HG03045 (cell line): ENCODE data around the gene ZBTB7B.

Source experiments
- ATAC-seq: cut with Tn5 transposase; IDR thresholded peaks from one replicate; pipeline ENCODE4 v1.9.1; 2021; ENCODE audit warnings: mild to moderate bottlenecking, moderate library complexity; ENCODE audit not compliant: unreplicated experiment

The ZBTB7B gene

DNA sequence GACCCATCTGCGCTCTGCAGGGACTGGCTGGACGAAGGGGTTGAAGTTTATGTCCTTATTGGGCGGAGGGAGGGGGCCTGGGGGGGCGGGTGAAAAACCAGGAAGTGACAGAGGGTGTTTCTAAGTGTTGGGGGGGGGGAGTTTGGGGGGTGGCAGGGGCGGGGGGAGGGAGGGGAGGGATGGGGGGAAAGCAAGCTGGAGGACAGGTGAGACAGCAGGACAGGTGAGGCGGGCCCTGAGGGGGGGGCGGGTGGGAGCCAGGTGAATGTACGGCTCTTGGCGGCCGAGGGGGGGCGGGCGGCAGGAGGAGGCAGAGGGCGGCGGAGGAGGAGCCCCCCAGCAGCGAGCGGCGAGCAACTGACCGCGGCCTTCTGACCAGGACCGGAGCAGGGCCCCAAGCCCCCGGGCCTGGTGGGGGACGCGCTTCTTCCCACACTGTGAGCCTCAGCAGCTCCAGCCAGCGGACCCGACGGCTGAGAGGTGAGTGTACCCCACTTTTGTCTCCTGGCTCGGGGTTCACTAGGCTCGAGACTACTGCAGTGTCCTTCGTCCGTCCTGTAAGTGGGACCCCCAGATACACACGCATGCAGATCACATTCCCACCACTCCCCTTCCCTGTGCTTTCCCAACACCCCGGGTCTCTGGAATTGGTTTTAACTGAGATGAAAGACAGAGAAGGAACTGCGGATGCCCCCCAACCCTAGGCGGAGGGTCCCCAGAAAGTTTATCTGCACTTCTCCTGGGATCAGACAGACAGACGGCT, at the start of gene ZBTB7B:
Gene ZBTB7B, plus strand, starts transcription at position 339 of the 763 bp plus-strand sequence. CDS start 11,859 bp downstream, outside the sequence.
- no peak for ATAC-seq

DNA sequence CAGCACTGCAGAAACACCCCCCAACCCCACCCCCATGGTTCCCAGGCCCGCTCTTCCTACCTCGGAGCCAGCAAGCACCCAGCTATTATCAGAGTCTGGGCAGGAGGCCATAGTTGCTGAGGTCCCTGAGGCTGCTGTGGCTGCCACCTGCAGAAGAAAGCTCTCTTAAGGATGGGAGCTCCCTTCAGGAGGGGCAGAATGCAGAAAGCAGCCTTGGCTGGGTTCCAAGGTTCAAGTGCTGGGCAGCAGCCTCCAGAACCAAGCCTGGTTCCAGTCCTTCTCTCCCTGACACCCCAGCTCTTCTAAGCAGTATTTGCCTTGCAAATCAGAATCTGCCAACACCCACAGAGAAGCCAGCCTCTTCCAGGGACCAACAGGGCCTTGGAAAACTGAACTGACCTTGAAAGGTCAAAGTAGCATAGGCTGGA, 49.0 kb upstream of the ZBTB7B start:
- ATAC-seq = no peak

DNA sequence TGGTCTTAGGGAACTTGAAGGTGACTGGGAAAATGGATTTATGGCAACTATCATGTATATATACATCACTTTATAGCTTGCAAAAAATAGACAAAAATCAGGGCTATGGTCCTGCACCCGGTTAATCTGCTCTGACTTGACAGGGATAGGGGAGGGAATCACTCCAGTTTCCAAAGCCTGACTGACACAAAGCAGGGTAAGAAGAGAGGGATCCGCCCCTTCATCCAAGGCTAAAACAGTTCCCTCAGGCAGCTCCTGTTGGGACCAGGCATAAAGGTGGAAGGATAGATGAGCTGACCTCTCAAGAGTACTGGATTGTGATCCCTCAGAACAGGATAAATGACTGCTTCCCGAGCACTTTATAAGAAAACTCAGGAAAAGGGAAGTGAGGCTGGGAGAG, 48.1 kb upstream of the ZBTB7B start:
- no peak for ATAC-seq

DNA sequence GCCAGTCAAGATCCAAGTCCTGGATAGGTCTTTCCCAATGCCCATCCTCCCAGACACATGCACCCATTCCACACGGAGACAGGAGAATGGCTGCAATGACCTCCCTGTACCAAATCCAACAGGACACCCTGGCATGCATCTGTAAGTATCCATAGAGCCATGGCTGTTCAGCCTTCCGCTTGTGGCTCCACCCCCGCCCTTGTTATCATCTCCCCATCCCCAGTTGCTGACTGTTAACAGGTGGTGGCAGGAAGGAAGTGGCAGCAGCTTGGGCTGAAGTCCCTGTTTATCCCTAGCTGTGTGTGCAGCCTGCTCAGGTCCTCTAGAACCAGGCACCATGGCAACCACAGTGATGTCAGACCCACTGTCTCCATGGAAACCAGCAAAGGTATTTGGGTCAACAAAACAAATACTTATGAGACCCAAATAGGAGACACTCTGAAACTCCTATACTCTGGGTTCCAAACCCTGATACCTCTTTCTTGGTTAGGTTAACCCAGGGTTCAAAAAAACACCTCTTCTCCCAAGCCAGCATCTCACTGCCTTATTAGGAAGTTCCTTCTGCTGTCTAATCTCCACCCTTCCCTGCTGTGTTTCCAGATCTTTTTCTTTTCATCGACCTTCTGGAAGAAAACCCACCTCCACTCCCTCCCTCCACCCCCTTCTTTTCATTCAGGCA, 47.4 kb upstream of the ZBTB7B start:
- peak; percentile 39 for ATAC-seq

DNA sequence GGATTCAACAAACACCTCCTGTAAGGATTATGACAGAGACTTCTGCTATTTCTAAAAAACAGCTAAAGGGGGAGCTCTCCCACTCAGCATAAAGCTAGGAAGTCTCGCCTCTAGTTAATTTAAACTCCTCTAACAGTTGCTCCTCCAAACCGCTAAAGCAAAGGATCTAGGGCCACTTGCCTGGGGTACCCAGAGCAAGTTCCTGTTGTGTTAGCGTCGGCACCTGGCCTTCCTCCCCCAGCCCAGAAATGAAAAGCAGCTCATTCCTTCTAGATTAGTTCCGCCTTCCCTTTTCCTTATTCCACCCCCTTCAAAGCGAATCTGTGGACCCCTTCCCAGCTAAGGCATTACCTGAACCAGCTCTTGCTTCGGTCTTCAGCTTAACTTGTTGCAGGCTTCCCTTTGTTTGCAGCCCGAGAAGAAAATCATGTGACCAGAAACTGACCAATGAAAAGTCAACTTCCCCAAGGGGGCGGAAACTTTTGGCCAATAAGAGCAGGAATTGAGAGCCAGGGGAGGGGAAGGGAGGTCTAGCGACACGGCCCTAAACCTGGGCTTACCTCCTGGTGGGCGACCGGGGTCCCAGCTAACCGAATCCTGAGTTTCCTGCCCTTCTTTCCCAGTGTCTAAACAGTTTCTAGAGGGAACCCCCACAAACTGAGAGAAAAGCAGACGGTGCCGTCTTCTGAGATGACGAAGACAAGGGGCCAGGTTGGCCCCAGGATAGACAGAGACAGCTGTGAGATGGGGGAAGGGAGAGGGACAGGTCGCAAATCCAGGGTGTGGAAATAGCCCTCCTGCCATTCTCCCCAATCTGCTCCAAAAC, 46.7 kb upstream of the ZBTB7B start, which contains the start of gene PBXIP1:
Gene PBXIP1, minus strand, starts transcription at position 382 of the 826 bp plus-strand sequence. CDS start 2,378 bp downstream, outside the sequence.
- no peak for ATAC-seq

DNA sequence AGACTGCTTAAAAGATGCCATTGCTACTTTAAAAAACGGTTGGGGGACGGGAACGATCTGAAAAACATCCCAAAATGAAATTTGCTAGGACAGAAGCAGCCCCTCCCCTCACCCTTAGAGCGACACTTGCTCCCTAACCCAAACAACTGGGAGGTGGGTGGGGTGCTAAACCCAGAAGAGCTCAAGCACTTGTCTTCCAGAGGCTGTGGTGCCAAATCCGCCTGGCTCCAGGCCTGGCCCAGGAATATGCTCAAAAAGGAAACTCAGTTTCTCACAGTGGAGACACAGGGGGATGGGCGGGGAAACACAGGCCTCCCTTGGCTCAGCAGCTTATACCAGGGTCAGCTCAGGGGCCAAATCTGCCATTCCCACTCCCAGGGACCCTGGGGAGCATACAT, 46.1 kb upstream of the ZBTB7B start:
- no peak for ATAC-seq

DNA sequence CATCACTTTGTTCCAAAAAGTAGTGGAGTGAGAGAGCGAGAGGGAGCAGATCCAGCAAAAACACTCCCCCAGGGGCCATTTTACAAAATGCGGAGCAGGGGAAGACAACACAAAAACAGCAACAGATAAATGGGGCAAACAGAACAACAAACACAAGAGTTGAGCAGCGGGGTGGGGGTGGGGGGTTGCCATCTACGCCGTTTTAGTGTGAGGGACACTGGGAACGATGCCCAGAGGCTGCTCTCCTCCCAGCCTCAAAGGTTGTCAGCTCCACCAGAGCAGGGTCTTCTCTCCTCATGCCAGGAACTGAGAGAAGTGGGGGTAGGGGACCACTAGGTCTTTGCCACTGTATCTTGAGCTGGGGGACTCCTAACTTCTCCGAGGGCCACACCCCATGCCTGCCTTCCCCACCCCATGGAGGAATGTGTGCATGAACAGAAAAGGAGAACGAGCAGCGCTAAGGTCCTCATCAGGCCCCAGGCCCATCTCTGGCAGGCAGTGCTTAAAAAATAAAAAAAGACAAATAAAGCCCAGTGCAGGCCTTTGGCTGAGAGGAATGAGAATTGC, 45.4 kb upstream of the ZBTB7B start:
- ATAC-seq = no peak

DNA sequence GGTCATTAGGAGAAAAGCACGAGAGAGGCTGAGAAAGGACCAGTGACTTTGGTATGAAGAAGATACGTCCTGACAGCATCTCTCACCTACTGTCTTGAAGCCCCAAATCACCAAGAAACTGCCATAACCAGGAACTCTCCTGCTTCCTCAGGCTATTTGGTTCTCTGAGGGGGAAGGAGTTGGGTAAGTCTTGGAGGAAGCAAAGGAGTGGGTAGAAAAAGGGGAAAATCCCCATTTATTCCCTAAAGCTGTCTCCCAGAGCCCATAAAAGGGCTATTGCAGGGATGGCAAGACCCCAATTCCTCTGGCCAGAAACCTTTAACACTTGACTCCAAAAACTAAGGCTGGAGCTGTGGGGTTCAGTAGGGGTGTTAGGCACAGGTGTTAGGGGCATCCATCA, 44.6 kb upstream of the ZBTB7B start:
- no peak for ATAC-seq

DNA sequence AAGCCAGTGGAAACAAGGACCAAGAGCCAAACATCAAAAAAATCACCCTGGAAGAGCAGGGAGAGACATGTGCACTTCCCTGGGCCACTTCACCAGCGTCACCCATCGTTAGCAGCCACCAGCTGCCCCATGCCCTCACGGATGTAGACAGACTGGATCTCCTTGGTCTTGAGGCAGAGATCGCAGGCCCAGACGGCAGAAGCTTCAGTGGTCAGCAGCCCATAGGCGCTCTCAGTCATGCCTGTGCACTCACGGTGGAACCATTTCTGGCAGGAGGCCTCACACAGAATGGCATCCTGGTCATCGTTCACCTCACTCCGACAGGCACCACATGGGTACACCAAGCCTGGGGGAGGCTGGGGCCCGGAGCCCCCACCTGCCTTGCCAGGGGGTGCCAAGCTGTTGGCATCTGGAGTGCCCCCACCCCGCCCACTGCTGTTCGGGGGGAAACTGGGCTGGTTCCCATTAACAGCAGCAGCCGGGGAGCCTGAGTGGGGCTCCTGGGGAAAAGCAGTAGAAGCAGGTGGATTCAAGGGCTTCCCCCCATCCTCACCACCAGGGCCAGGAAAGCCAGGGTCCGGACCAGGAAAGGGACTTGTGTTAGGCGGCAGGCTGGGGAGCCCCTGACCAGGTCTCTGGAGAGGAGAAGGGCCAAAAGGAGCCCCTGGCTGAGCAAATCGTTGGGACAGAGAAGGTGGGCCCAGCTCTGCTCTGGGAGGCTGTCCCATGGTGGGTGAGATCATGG, 43.7 kb upstream of the ZBTB7B start:
- no peak for ATAC-seq

DNA sequence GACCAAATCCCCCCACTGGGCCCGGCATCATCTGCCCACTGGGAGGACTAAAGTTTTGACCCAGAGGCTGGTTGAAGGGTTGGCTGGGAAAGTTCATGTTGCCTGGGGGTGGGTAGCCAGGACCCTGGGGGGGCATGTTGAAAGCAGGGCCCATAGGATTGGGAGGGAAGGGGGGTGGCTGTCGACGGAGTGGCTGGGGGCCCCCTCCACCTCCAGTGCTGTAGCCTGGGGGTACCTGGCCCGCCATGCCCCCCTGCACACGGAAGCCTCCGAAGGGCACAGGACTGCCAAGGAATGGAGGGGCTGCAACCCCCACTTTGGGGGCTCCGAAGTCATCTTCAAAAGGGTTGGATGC, 43.2 kb upstream of the ZBTB7B start:
- no peak for ATAC-seq

DNA sequence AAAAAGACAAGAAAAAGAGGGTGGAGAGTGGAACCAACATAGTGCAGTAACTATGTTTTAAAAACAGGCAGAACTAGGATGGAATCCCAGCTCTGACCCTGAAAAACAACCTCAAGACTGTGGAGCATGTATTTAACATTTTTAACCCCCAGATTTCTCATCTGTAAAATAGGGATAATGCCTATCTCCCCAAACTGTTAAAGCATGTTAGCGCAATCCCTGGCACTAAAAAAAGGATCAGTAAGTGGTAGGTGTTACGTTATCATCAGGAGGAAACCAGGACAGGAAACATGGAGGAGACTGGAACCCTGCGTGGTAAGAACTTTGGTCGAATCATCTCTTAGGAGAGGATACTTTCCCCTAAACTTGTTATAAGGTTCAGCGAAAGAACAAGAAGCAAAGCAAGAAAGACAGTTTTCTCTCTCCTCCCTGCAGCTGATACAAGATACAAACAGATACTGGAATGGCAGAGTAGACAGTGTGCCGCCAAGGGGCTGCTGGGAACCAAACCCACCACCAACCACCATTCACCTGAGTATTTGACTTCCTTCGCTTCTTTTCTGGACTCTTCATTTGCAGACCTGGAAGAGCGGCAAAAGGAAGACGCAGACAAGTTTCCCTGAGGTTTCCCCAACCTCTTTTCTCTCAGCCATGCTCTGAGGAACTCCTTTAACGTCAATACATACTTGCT, 42.0 kb upstream of the ZBTB7B start:
- no peak for ATAC-seq

DNA sequence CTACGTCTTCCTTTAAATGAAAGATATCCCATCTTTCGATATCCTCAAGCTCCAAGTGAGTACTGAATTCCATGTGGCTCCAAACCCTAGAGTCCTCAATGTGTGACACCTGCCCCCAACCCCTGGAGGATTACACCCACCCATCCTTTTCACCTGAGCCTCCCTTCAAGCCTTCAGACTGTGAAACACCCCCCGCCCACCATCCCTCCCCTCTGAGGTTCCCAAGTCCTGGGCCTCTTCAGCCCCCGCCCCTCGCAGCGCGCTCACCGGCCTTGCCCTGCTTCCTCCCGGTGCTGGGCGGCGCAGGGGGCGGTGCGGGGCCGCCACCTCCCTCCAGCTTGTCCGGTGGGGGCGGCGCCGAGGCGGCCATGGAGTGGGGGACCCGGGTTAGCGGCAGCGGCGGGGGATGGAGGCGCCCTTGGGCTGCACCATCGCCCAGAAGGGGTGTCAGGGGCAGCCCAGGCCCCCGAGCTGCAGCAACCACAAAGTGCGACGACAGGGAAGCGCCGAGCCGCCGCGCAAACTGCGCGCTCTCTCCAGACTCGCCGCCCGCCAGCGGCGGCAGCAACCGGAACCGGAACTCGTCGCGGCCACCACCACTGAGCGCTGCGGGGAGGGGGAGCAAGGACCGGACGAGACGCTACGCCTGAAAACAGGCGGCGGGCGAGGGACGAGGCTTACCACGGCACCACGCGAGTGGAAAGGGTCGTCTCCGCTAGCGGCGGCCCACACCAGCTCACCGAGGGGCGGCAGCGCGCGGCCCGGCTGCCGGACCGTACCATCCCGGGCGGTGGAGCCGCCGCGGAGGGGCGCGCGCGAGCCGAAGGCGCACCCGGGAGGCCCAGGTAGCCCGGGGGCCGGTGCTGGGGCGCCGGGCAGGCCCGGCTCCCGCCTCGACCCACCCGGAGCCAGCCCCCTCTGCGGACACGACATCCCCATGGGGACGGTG, 41.1 kb upstream of the ZBTB7B start, which contains the start of gene PYGO2:
Gene PYGO2, minus strand, starts transcription at position 576 of the 949 bp plus-strand sequence. Its CDS starts 206 bp downstream, at position 370.
- peak; percentile 71 for ATAC-seq

DNA sequence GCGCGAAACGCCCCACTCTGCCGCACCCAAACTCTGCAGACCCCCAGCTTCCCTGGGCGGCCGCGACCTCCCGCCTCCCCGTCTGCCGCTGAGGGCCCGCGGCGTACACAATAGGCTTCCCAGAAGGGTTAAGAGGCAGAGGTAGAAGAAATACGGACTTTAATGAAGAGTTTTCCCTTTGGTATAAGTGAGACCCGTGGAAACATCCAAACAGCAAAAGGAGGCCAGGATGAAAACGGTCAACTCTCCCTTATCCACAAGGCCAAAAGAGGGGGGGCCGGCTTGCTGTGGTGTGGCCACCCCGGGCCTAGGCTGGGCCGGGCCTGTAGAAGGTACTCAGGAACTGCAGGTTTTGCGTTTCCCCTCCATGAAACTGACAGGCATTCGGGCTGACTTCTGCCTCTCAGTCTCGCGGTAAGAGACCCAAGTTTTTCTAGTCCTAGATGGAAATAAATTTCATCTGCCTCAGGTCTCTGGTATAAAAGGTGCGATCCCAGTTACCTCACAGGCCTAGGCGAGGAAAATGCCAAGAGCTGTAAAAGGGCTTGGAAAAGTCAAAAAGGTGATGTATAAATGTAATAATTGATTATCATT, 40.3 kb upstream of the ZBTB7B start:
- ATAC-seq = peak; percentile 16

DNA sequence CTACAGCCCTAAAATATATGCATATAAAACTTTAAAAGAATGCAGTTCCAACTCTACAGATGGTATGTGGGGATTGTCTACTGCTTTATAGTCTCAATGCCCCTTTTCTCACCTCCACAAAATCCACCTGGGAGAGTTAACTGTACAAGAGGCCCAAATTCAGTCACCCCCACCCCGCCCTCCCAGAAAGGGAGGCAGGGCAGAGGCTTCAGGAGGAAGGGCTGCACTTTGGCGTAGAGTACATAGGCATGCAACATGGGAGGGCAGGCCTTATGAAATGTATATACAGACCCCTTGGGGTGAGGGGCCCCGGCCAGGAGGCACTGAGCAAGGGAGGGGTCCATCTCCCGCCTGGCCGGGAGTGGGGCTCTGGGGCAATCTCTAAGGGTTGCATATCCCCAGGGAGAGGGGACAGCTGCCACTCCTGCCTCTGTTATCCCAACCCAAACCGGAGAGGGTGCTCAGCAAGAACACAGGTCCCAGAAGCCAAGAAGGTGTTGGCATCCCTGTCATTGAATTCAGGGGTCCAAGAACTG, 39.7 kb upstream of the ZBTB7B start:
- no peak for ATAC-seq

DNA sequence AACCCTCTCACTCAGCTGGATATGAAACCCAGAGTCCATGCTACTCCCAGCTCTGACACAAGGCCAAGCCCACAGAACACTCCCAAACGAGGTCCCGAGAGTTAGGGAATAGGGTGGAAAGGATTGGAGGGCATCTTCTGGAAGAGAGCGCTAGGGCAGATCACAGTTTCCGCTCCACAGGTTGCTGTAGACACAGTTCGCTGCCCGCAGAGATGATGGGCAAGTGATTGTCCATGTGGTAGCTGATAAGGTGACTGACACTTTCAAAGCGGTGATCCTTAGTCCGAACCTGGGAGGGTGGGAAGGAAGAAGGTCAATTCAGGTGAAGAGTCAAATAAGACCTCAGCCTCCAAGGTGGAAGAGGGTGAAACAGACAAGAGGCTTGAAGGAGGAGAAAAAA, 39.0 kb upstream of the ZBTB7B start:
- ATAC-seq = no peak

DNA sequence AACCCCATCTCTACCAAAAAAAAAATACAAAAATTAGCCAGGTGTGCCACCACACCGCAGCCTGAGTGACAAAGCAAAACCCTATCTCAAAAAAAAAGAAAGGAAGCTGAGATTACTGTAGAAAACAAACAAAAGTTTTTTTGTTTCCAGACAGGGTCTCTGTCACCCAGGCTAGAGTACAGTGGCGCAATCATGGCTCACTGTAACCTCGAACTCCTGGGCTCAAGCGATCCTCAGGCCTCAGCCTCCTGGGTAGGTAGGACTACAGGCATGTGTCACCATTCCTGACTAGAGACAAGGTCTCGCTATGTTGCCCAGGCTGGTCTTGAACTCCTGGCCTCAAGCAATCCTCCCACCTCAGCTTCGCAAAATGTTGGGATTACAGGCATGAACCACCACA, 38.2 kb upstream of the ZBTB7B start:
- ATAC-seq = no peak

DNA sequence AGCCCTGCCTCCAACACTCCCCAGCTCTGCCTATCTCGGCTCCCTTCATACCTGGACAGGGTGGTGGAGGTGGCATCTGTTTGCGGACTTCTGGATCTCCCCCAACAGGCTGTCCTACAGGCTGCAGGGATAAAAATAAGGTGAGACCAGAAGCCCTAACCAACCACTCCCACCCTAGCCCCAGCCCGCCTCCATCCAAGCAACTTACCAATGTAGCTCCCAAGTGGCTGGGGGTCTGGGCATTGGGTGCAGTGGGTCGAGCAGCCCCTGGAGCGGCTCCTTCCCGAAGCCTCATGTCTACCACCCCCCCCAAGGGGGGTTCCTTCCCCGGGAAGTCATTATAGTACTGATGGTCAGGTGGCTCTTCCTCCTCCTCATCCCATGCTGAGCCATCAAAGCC, 36.5 kb upstream of the ZBTB7B start:
- ATAC-seq = no peak

DNA sequence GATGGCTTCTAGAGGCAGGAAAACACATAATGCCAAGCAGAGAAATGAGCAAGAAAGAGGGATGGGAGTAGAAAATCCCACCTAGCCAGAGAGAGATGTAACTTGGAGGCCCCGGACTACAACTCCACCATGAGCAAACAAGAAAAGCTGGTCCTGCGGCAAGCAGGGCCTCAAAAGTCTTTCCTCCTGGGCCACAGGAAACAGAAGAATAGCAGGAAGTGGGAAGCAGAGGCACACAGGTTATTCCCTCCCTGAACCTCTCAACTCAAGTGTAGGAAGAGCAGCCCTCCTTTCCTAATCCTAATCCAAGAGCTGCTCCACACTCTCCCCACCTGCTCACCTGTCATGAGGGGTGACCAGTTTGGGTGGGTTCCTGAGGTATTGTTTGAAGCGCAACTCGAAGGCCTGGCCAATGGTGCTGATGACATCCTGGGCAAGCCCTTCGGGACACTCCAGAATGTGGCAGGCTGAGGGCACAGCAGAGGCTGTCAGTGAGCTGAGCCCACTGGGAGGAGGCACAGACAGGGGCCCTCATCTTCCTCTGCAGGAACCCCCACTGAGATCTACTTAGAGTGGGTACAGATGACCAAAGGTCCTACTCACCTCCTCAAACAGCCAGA, 35.2 kb upstream of the ZBTB7B start:
- ATAC-seq = no peak
